IPS-15b (cell line): ENCODE measurements around the gene SETD5.
A peak's percentile ranks its signal among the peaks of the same experiment; 100 is the strongest.

Experiments used
- H3K27me3 ChIP-seq: one replicate; pipeline ENCODE4 v1.6.1; 2013; ENCODE audit warnings: low read length; ENCODE audit not compliant: control insufficient read depth, insufficient read depth
- H3K36me3 ChIP-seq: one replicate; pipeline ENCODE4 v1.6.1; 2013; ENCODE audit warnings: low read length; ENCODE audit not compliant: control insufficient read depth, insufficient read depth
- H3K4me1 ChIP-seq: one replicate; pipeline ENCODE4 v1.6.1; 2013; ENCODE audit warnings: mild to moderate bottlenecking, low read length; ENCODE audit not compliant: control insufficient read depth, insufficient read depth
- H3K4me3 ChIP-seq: one replicate; pipeline ENCODE4 v1.5.1; 2013; ENCODE audit warnings: low read depth, low read length
- H3K9ac ChIP-seq: one replicate; pipeline ENCODE4 v1.6.1; 2013; ENCODE audit warnings: low read depth, mild to moderate bottlenecking, low read length
- H3K9me3 ChIP-seq: one replicate; pipeline ENCODE4 v1.6.1; 2013; ENCODE audit warnings: mild to moderate bottlenecking, low read length; ENCODE audit not compliant: control insufficient read depth, insufficient read depth

Gene SETD5

DNA sequence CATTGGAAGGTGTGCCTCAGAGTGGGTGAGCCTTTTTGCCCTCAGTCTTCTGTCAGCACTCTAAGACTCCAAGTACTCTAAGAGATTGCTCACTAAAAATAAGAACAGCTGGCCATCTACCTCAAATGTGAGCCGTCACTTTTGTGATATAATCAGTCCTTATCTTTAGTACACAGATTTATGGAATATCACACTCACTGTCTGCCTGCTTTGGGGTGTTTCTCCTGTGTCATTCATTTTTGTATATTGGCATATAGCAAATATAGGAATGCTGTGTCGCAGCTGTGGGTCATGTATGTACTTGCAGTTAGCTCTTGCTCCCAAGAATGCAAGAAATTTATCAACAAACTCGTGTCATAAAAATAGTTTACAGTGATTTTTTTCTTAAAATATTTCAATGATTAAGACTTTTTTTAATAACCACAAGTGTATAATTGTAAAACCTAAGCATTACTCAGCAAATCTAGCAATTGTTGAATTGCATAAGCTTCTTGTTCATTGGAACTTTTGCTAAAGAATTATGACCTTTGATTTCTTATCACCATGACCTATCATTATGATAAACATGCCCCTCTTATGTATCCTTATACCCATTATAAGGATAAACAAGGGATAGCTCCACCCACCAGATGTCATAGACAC, 18.8 kb downstream of the SETD5 start:
- H3K9ac ChIP-seq = no peak overlapping the region
- no peaks in the 10 kb centered on the region for H3K9me3 ChIP-seq
- no peaks in the 10 kb centered on the region for H3K36me3 ChIP-seq
- H3K4me1 ChIP-seq = no peaks in the 10 kb centered on the region
- no peak overlapping the region for H3K4me3 ChIP-seq
- H3K27me3 ChIP-seq = no peaks in the 10 kb centered on the region

DNA sequence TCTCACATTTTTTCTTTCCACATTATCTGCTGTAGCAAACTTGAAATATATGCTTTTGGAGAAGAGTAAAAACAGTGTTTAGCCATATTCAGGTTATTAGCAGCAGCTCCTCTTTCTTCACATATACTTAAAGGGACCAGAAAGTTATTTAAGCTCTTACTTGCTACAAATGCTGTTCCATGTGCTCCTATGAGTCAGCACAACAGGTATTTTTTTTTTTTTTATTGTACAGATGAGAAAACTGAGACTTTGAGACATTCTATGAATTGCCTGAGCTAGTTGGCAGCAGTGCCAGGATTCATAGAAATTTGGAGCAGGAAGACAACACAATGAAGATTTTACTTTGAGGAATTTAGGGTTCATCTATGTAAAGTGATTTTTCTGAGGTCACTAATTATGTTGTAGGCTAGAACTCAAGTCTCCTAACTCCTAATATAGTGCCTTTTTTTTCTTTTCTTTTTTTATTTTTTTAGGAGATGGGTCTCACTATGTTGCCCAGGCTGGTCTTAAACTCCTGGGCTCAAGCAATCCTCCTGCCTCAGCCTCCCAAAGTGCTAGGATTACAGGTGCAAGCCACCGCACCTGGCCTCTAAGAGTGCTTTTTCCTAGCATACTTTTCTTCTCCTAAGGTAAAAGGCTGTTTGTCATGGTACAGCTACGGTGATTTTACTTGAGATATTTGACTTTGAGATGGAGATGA, 23.6 kb downstream of the SETD5 start:
- Histone ChIP-seq H3K27me3 (no peaks in the 10 kb centered on the region), H3K9ac (no peak overlapping the region), H3K9me3 (no peaks in the 10 kb centered on the region), H3K4me1 (peaks cover 11% of the 10 kb centered on the region), H3K4me3 (no peak overlapping the region), H3K36me3 (no peaks in the 10 kb centered on the region)

DNA sequence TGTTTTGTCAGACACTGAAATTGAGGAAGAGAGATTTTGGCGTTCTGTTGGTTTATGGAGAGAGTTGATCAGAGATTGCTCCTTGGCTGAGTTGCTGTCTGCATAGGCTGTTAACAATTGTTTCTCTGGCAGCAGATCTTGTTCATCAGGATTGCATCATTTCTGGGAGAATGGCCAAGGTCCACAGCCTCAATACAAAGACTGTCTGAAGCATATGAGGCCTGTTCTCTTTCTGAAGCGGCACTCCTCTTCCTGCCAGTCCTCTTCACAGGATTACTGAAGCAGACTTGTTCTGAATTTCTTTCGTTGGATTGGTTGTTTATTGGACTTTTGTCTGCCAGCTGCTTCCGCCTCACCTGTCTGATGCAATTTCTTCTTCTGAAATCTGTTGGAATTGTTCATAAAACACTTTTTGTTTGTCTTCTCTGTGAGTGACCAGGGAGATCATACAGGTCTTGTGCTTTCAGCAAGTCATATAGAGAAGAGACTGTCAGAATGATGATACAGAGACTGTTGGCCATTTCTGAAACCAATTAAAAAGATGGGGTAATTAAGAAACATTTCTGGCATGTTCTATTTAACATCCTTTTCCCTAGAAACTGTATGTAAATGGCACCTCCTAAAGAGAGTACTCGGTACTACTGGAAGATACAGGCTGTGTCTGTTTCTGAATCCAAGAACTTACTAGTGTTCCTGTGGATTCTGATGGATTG, 25.5 kb downstream of the SETD5 start:
- Histone ChIP-seq H3K9me3 (no peaks in the 10 kb centered on the region), H3K9ac (peak overlapping the region; percentile 17), H3K36me3 (peaks cover 8% of the 10 kb centered on the region), H3K27me3 (no peaks in the 10 kb centered on the region), H3K4me1 (peaks cover 11% of the 10 kb centered on the region), H3K4me3 (no peak overlapping the region)

DNA sequence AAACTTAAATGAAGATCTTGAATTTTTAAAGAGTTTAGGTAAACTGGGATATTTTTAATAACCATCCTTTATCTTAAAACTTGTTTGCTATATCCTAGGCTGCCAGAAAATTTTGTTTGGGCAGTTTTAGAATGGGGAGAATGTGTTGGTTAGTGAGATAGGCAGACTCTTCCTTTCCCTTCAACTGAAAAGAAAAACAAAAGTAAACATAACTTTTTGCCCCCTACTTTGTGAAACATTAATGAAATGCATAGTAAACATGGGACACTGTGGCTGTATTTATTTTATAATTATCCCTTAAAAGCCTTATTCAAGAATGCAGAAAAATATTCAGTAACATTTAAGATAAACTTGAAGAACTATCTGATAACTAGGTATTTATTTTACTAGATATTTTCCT, 31.0 kb downstream of the SETD5 start:
- Histone ChIP-seq H3K36me3 (peaks cover 35% of the 10 kb centered on the region), H3K9me3 (no peaks in the 10 kb centered on the region), H3K27me3 (no peaks in the 10 kb centered on the region), H3K4me1 (no peaks in the 10 kb centered on the region), H3K4me3 (no peak overlapping the region), H3K9ac (no peak overlapping the region)

DNA sequence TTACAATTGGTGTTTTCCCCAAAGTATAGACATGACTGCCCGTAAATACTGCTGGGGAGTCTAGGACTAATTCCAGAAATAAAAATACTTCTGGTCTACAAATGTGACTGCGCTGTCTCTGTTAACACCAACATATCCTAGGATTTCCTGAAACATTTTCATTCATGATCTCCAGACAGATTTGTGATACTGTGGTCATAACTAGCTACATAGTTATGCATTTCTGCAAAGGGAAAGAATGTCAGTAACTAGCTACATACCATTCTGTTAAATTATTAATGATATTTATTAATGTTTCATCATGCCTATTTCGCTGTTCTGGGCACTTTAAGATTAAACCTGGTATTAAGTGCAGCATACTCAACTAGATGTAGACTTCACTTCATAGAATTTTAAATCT, 33.3 kb downstream of the SETD5 start:
- no peaks in the 10 kb centered on the region for H3K9me3 ChIP-seq
- H3K4me1 ChIP-seq = no peaks in the 10 kb centered on the region
- no peaks in the 10 kb centered on the region for H3K27me3 ChIP-seq
- H3K4me3 ChIP-seq = no peak overlapping the region
- no peak overlapping the region for H3K9ac ChIP-seq
- H3K36me3 ChIP-seq = peaks cover 56% of the 10 kb centered on the region

DNA sequence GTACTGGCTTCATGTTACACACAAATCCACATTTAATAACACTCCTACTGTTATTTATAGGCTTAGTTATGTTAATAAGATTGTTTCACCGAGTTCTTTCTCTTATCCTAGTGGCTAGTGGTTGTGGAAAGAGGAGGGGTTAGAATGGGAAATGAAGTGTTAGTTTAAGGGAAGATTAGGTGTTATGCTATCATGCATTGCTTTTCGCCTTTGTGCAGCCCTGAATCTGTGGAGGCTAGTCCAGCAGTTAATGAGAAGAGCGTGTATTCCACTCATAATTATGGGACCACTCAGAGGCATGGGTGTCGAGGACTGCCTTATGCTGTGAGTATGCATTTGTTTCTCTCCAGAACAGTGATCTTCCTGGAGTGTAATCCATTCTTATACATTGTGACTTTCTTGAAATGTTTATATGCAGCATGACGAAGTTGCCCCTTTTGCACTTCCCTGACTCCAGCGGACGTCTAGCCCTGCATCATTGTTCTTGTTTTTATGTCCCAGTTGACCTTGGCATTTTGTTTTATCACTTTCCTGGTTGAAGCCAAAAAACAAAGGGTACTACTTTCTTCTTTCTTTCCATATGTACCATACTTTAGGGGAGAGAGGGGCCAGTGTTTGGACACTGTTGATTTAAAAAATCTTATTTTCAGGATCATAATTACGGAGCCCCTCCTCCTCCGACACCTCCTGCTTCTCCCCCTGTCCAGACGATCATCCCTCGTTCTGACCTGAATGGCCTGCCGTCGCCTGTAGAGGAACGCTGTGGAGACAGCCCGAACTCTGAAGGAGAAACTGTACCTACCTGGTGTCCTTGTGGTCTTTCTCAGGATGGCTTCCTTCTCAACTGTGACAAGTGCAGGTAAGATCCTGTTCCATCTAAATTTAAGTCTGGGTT, 36.5 kb downstream of the SETD5 start:
- Histone ChIP-seq H3K9ac (no peak overlapping the region), H3K9me3 (no peaks in the 10 kb centered on the region), H3K4me3 (no peak overlapping the region), H3K4me1 (no peaks in the 10 kb centered on the region), H3K36me3 (peaks cover 50% of the 10 kb centered on the region), H3K27me3 (no peaks in the 10 kb centered on the region)

DNA sequence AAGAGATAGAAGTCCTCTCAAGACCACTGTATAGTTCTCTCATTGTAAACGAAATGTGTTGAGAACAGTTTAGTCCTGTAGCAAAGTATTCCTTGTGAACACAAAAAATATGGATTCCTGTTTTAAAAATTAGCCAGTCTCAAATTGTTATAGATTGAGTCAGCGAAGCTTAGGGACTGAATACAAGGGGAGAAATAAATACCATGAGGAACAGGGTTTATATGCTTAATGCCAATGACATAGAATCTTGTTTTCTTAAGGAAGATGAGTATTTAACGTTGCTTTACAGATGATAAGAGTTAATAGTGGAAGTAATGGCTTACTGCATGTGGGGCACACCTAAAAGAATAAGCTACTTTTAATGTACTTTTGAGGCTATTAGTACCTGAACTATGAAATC, 37.9 kb downstream of the SETD5 start:
- H3K4me3 ChIP-seq = no peak overlapping the region
- no peaks in the 10 kb centered on the region for H3K9me3 ChIP-seq
- H3K27me3 ChIP-seq = no peaks in the 10 kb centered on the region
- H3K9ac ChIP-seq = no peak overlapping the region
- peaks cover 46% of the 10 kb centered on the region for H3K36me3 ChIP-seq
- H3K4me1 ChIP-seq = no peaks in the 10 kb centered on the region

DNA sequence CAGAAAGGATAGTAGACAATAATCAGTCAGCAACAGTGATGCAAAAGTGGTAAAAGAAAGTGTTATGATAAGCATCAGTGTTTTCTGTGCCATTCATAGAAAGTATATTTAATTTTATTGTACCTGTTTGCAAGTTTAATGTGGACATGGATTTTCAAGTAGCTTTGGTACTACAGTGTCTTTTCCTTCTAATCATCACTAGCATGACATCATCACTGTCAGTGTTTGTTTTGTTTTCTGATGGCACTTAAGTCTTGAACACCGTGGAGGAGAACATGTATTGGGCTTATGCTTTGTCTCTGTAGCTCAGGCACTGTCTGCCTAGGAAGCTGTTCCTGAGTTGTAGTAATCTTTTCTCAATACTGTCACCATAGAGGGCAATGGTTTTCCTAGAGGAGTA, 41.9 kb downstream of the SETD5 start:
- Histone ChIP-seq H3K36me3 (peaks cover 63% of the 10 kb centered on the region), H3K4me1 (no peaks in the 10 kb centered on the region), H3K9me3 (no peaks in the 10 kb centered on the region), H3K4me3 (no peak overlapping the region), H3K27me3 (no peaks in the 10 kb centered on the region), H3K9ac (no peak overlapping the region)

DNA sequence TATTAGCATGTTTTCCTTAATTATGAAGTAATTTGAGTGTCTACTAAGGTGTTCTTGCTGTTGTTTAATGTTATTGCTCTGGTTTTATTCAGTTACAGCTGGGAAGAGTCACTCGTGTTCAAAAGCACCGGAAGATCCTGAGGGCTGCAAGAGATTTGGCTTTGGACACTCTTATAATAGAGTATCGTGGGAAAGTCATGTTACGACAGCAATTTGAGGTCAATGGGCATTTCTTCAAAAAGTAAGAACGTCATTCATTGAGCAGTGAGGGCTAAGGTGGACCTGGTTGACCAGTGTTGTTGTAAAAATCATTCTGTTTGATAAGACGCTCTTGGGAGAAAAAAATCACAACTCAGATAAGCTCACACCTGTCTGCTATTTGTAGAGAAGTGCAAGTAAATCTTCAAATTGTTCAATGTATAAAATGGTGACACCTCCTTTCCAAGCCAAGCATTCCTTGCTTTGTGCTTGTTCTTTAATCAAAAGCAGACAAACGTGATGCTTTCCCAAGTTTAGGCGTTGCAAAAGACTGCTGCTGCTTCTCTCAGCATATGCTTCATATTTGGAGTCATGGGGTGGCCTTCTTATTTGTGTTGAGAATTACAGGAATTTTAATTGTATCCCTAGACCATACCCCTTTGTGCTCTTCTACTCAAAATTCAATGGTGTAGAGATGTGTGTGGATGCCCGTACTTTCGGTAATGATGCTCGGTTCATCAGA, 44.2 kb downstream of the SETD5 start:
- Histone ChIP-seq H3K4me1 (no peaks in the 10 kb centered on the region), H3K4me3 (no peak overlapping the region), H3K9me3 (no peaks in the 10 kb centered on the region), H3K27me3 (no peaks in the 10 kb centered on the region), H3K36me3 (peaks cover 57% of the 10 kb centered on the region), H3K9ac (no peak overlapping the region)

DNA sequence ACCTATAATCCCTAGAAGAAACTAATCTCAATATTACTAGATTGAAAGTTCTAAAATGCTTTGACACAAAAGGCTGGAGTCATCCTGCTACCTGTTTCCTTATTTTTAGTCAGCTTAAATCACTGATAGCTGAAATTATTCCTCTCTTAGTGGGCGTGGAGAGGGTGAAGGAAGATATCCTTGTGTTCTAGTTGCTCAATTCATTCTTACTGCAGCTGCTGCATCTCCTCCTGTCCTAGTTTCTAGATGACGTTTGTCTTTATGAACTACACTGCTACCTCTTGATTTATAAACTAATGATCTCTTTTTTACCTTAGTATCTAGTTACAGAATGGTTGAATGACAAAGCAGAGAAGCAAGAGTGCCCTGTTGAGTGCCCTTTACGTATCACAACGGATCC, 50.7 kb downstream of the SETD5 start:
- Histone ChIP-seq H3K27me3 (no peaks in the 10 kb centered on the region), H3K9ac (no peak overlapping the region), H3K4me1 (no peaks in the 10 kb centered on the region), H3K9me3 (no peaks in the 10 kb centered on the region), H3K36me3 (peaks cover 59% of the 10 kb centered on the region), H3K4me3 (no peak overlapping the region)

DNA sequence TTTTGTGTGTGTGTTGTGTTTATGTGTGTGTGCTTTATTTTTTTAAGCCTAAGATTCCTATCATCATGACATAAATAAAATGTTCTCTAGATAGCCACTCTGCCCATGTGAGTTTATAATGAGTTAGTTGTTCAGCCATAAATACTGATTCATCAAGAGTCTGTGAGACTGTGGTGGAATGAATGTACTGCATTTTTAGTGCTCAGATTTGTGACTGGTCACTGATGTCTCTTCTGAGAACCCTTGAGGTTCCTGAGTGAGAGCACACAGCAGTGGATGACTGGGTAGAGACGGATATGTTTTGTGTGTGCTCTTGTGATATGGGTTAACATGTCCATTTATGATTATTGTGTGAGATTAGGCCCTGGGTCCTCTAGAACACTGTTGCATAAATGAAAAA, 51.2 kb downstream of the SETD5 start:
- Histone ChIP-seq H3K36me3 (peaks cover 57% of the 10 kb centered on the region), H3K27me3 (no peaks in the 10 kb centered on the region), H3K4me3 (no peak overlapping the region), H3K9me3 (no peaks in the 10 kb centered on the region), H3K9ac (no peak overlapping the region), H3K4me1 (no peaks in the 10 kb centered on the region)
